Fibroblast of lung (primary cell): ENCODE measurements around the gene MISP3. TPM values are rescaled to one million over a fixed set of nuclear protein-coding genes. Genes with fewer than 3 reads are reported as not detected.

ENCODE experiments used
- DNase-seq, 2 donors: peaks; one replicate each; pipeline versions ENCODE4 v3.0.0 to v3.0.0-alpha.2; 2010; ENCODE audit warnings: low read depth in 2 of 2
- H2AFZ ChIP-seq: 2 replicates; pipeline ENCODE4 v1.5.1; 2012; ENCODE audit warnings: low read length, control low read depth, inconsistent platforms
- H3K27ac ChIP-seq: 2 replicates; pipeline ENCODE4 v1.5.1; 2011; ENCODE audit warnings: low read length, control low read depth; ENCODE audit not compliant: insufficient read depth
- H3K27me3 ChIP-seq: 2 replicates; pipeline ENCODE4 v1.5.1; 2011; ENCODE audit warnings: mild to moderate bottlenecking, low read length; ENCODE audit not compliant: control insufficient read depth, insufficient read depth
- H3K36me3 ChIP-seq: 2 replicates; pipeline ENCODE4 v1.5.1; 2011; ENCODE audit warnings: low read length; ENCODE audit not compliant: control insufficient read depth, insufficient read depth
- H3K4me1 ChIP-seq: 2 replicates; pipeline ENCODE4 v1.5.1; 2011; ENCODE audit warnings: low read length; ENCODE audit not compliant: control insufficient read depth, insufficient read depth; ENCODE audit errors: extremely low read depth
- H3K4me2 ChIP-seq: 2 replicates; pipeline ENCODE4 v1.5.1; 2011; ENCODE audit warnings: low read length, control low read depth; ENCODE audit not compliant: insufficient read depth; ENCODE audit errors: extremely low read depth
- H3K4me3 ChIP-seq, 4 experiments: fragments of 200-600 bp in 1 of 4; sonication (generic) in 1 of 4; replicated peaks in 1 of 4; 2 replicates each; pipeline ENCODE4 v1.5.1; 2011 to 2016; ENCODE audit warnings: low read length in 4 of 4, low read depth in 3 of 4, mild to moderate bottlenecking in 3 of 4, control low read depth in 2 of 4, inconsistent platforms in 1 of 4, mixed read lengths in 1 of 4; ENCODE audit not compliant: insufficient read depth in 1 of 4; ENCODE audit errors: control extremely low read depth in 1 of 4
- H3K79me2 ChIP-seq: 2 replicates; pipeline ENCODE4 v1.5.1; 2012; ENCODE audit warnings: mild to moderate bottlenecking, low read length, inconsistent platforms; ENCODE audit not compliant: control insufficient read depth, insufficient read depth
- H3K9ac ChIP-seq: 2 replicates; pipeline ENCODE4 v1.5.1; 2011; ENCODE audit warnings: mild to moderate bottlenecking, low read length, control low read depth; ENCODE audit not compliant: insufficient read depth
- H3K9me3 ChIP-seq: 2 replicates; pipeline ENCODE4 v1.5.1; 2012; ENCODE audit warnings: low read depth, low read length; ENCODE audit not compliant: control insufficient read depth, insufficient read depth
- H4K20me1 ChIP-seq: 2 replicates; pipeline ENCODE4 v1.5.1; 2011; ENCODE audit warnings: low read length; ENCODE audit not compliant: control insufficient read depth, insufficient read depth; ENCODE audit errors: extremely low read depth
- EZH2 ChIP-seq: IDR thresholded peaks from 2 replicates; pipeline ENCODE4 v1.5.1; 2012; ENCODE audit warnings: low read length, control low read depth, mild to moderate bottlenecking; ENCODE audit errors: missing control alignments
- polyA plus RNA-seq, 2 donors: library from polyadenylated mRNA; depleted of rRNA in 1 of 2; stranded (reverse) in 1 of 2; unstranded in 1 of 2; fragments of >200 nt; gene quantifications; 2 replicates each; pipeline ENCODE4 v1.2.1, GENCODE V29; 2011 to 2012; ENCODE audit warnings: missing spikeins in 1 of 2
- total RNA-seq: library from RNA; depleted of rRNA; stranded (reverse); fragments of >200 nt; gene quantifications from 2 replicates; pipeline ENCODE4 v1.2.1, GENCODE V29; 2014
- TF ChIP-seq, protein P1 (sequence below), 2 donors: IDR thresholded peaks in 1 of 2; conservative IDR thresholded peaks in 1 of 2; 1 replicate in 1 of 2; 2 replicates in 1 of 2; pipeline ENCODE4 v1.5.1; 2011 to 2012; ENCODE audit warnings: low read length in 2 of 2, control low read depth in 1 of 2, inconsistent platforms in 1 of 2, low read depth in 1 of 2, mild to moderate bottlenecking in 1 of 2

The MISP3 gene
- total and polyA plus RNA-seq, 2 donors (not counting 1 experiment from before 2014, with no cell fraction given), result 0.33 to 0.83 TPM

DNA sequence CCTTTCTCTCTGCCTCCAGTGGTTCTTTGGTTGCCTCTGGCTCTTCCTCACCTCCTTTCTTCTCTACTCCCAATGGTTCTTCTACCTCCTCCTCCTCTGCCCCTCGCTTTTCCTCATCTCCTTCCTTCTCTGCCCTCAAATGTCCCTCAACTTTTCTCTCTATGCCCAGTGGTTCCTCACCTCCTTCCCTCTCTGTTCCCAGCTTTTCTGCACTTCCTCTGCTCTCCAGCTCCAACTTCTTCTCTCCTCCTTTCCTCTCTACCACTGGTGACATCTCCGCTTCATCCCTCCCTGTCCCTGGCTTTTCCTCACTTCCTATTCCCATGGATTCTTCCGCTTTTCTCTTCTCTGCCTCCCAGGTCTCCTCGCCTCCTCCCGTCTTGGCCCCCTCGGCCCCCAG is 18.5 kb upstream of the MISP3 start:
- no peaks in the 10 kb centered on the region for H3K36me3 ChIP-seq
- no peak for DNase-seq
- TF ChIP-seq EZH2, result no peak
- TF ChIP-seq, protein P1, sequence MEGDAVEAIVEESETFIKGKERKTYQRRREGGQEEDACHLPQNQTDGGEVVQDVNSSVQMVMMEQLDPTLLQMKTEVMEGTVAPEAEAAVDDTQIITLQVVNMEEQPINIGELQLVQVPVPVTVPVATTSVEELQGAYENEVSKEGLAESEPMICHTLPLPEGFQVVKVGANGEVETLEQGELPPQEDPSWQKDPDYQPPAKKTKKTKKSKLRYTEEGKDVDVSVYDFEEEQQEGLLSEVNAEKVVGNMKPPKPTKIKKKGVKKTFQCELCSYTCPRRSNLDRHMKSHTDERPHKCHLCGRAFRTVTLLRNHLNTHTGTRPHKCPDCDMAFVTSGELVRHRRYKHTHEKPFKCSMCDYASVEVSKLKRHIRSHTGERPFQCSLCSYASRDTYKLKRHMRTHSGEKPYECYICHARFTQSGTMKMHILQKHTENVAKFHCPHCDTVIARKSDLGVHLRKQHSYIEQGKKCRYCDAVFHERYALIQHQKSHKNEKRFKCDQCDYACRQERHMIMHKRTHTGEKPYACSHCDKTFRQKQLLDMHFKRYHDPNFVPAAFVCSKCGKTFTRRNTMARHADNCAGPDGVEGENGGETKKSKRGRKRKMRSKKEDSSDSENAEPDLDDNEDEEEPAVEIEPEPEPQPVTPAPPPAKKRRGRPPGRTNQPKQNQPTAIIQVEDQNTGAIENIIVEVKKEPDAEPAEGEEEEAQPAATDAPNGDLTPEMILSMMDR (conservative IDR thresholded peaks at IDR 0.05 in 1 of 2, IDR thresholded peaks at IDR 0.05 in 1 of 2; ENCODE audit: low read depth in 1 of 2, low read length in 2 of 2), result no peak
- H3K27me3 ChIP-seq, result peaks cover 5% of the 10 kb centered on the region
- no peak overlapping the region for H2AFZ ChIP-seq
- H3K27ac ChIP-seq, result no peak overlapping the region
- H3K4me2 ChIP-seq, result no peak overlapping the region
- H3K79me2 ChIP-seq, result no peaks in the 10 kb centered on the region
- H3K9me3 ChIP-seq, result no peaks in the 10 kb centered on the region
- H3K4me3 ChIP-seq, result no peak overlapping the region
- no peaks in the 10 kb centered on the region for H3K4me1 ChIP-seq
- H4K20me1 ChIP-seq, result no peaks in the 10 kb centered on the region
- no peak overlapping the region for H3K9ac ChIP-seq

DNA sequence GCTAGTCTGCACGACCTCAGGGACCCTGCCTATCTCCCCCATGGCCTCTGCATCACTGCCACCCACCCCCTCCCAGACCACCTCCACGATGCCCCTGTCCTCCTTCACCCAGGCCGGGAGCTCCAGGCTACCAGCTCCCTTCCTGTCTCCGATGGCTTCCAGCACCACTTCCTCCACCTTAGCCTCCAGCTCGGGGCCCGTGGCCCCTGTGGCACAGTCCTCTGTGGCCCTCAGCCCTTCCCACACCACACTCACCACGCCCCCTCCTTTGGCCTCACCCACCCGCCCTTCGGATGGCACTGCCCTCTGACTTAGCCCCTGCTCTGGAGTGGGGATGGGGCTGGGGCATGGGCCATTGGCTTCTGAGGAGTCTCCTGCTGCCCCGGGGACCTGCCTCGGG is 17.9 kb upstream of the MISP3 start:
- Histone ChIP-seq H3K9me3 (no peaks in the 10 kb centered on the region), H3K4me3 (no peak overlapping the region), H3K4me1 (no peaks in the 10 kb centered on the region), H3K4me2 (no peak overlapping the region), H4K20me1 (no peaks in the 10 kb centered on the region), H3K27ac (no peak overlapping the region), H2AFZ (no peak overlapping the region), H3K9ac (no peak overlapping the region), H3K79me2 (no peaks in the 10 kb centered on the region), H3K27me3 (peaks cover 5% of the 10 kb centered on the region), H3K36me3 (no peaks in the 10 kb centered on the region)
- TF ChIP-seq EZH2, result no peak
- TF ChIP-seq, protein P1 (conservative IDR thresholded peaks at IDR 0.05 in 1 of 2, IDR thresholded peaks at IDR 0.05 in 1 of 2; ENCODE audit: low read depth in 1 of 2, low read length in 2 of 2), result no peak
- DNase-seq, result no peak

DNA sequence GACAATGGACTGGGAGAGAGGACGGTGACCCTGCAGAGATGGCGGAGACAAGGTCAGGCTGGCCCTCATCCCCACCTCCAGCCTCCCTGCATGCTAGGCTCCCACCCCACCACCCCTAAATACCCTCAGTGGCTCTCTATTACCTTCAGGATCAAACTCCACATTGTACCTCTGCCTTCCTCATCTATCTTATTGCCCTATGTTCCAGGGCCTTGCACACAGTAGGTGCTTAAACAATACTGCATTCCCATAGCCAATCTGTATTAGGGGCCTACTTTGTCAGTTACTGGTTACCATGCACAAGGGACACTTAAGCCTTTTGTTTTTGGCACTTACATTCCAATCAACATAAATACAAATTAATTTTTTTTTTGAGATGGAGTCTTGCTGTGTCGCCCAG is 17.2 kb upstream of the MISP3 start:
- H3K4me3 ChIP-seq, result no peak overlapping the region
- TF ChIP-seq, protein P1 (conservative IDR thresholded peaks at IDR 0.05 in 1 of 2, IDR thresholded peaks at IDR 0.05 in 1 of 2; ENCODE audit: low read depth in 1 of 2, low read length in 2 of 2), result no peak
- peaks cover 5% of the 10 kb centered on the region for H3K27me3 ChIP-seq
- no peaks in the 10 kb centered on the region for H3K4me1 ChIP-seq
- no peaks in the 10 kb centered on the region for H3K79me2 ChIP-seq
- H4K20me1 ChIP-seq, result no peaks in the 10 kb centered on the region
- H3K4me2 ChIP-seq, result no peak overlapping the region
- H3K36me3 ChIP-seq, result no peaks in the 10 kb centered on the region
- no peak overlapping the region for H3K27ac ChIP-seq
- H2AFZ ChIP-seq, result no peak overlapping the region
- DNase-seq, result no peak
- no peaks in the 10 kb centered on the region for H3K9me3 ChIP-seq
- no peak overlapping the region for H3K9ac ChIP-seq
